ENCODE results near the gene CFAP141.
"Not testable (repeated sequence)": the region's sequence is repeated elsewhere in the genome, so short reads cannot be mapped to it uniquely, and the experiment has no call there.

Gene CFAP141

GRCh38 chr1:154206196-154206595, at the start of gene CFAP141:
Gene CFAP141 (minus strand): TSS chr1:154206333. CDS start chr1:154206307, 26 bp downstream.
- DNase-seq (ENCODE audit: low spot score) = no peak

GRCh38 chr1:154253671-154254070, 47.5 kb upstream of the CFAP141 start:
- no peak for DNase-seq (ENCODE audit: low spot score)

DNA sequence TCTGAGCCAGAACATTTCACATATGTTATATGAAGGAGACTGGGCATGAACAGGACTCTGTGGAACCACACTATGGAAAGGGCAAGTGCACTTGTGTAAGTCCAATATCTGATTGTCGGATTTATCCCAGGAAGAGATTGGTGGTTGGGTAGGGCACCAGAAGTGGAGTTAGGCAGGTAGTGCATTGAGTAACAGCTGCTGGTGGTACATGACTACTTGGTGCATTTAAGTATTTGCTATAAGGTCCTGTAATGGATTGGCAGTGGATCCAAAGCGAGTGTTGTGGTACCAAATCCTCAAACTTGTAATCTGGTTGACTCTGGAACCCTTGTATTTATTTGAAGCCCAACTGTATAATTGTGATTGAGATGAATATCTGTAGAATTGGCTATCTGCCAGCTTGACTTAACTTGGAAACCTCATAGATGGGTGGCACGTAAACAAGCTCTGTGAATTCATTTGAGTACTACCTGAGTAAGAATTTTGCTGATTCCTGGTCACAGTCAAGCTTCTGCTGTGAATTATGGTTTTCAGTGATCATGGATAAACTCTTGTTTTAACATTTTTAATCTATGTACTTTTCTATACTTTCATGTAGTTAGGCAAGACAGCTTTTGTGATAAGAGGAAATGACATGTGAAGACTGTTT, 35.7 kb upstream of the CFAP141 start:
- DNase-seq (ENCODE audit: low spot score) = no peak

DNA sequence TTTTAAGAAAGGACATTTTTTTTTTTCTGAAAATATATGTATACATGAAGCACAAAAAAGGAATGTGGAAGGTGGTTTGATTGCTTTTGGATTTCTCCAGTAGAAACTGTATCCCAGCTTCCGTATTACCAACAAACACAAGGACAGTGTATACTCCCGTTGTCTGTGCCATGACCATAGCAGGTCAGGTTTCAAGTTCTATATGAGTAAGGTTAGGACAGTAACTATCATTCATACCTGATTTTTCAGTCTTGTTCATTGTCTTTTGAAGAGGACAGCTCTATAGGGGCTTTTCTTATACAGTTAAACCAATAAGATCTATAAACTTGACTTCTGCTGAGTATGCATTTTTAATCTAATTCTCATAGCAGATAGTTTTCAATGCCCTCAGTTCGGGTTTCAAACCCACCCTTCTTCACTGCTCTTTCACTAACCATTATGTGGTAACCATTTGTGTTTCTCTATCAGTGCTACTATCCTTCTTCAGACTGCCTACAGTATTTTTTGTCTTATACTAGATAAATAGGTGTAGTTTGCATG, 34.2 kb upstream of the CFAP141 start:
- DNase-seq (ENCODE audit: low spot score) = no peak

DNA sequence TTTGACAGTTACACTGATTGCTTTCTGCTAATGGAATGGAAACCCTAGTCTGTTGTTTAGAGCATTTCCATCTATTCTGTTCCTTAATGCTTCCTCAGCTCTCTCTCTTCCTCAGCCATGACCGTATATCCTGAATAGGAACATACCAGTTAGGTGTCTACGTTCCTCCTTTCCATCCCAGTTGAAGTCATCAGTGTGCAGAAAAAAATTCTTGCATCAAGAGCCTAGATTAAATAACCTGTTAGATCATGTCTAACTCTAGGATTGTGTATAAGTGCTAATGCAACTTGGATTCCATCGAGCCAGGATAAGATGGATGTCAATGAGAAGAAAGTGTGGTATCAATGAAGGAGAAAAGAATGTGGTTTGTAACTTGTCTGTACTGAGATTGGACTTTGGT, 33.4 kb upstream of the CFAP141 start:
- DNase-seq (ENCODE audit: low spot score) = no peak

DNA sequence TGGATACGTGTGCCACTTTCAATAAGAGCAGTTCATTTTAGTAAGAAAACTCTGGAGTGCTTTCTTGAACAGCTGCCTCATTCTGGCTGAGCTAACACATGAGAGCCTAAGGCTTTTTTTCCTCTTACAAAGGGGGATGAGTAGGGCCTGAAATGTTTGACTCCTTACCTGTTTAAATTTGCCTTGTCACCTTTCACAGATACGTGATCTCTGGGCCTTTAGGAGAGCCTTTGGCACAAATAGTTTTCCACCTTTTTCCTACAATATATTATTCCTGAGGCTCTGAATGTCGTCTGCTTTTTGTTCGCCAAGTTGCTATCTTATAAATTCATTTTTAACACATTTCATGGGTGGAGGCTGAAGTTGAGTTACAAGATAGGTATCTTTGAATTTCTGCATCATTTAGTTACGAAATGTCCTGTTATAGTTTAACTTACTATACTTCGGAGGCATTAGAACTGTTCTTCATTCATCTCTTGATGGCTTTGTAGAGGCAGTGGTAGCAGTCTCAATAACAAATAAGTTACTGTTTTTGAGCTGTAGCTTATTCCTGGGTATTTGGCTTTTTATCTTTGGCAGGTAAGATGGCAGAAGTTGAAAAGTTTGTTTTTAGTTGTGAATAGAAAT, 31.9 kb upstream of the CFAP141 start:
- DNase-seq (ENCODE audit: low spot score) = no peak

DNA sequence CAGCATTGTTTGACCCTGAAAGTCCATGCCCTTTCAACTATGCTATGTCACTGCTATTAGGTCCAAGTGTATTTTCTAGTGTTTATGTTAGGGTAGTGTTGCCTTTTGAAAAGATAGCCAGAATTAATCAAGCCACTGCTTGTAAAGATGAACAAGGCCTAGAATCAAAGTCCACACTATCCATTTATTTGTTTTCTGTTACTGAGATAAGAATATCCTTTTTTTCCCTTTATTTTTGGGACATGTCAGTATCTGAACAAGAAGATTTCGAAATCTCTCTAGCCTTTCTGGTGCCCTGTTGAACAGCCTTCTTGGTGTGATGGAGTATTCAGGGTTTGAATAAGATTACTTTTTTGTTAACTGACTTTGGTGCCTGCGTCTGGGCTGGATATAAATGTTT, 31.3 kb upstream of the CFAP141 start:
- no peak for DNase-seq (ENCODE audit: low spot score)

GRCh38 chr1:154236855-154237254, 30.7 kb upstream of the CFAP141 start:
- no peak for DNase-seq (ENCODE audit: low spot score)

- not testable (repeated sequence) for DNase-seq (ENCODE audit: low spot score)
Observed at GRCh38 chr1:154233127-154233526, 27.0 kb upstream of the CFAP141 start.

DNA sequence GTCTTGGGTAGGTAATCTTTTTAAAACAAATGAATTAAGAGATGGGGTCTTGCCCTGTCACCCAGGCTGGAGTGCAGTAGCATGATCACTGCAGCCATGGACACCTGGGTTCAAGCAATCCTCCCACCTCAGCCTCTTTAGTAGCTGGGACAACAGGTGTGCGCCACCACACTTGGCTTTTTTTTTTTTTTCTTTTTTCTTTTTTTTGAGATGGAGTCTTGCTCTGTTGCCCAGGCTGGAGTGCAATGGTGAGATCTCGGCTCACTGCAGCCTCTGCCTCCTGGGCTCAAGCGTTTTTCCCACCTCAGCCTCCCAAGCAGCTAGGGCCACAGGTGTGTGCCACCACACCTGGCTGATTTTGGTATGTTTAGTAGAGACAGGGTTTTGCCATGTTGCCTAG, 25.0 kb upstream of the CFAP141 start:
- DNase-seq (ENCODE audit: low spot score) = not testable (repeated sequence)

DNA sequence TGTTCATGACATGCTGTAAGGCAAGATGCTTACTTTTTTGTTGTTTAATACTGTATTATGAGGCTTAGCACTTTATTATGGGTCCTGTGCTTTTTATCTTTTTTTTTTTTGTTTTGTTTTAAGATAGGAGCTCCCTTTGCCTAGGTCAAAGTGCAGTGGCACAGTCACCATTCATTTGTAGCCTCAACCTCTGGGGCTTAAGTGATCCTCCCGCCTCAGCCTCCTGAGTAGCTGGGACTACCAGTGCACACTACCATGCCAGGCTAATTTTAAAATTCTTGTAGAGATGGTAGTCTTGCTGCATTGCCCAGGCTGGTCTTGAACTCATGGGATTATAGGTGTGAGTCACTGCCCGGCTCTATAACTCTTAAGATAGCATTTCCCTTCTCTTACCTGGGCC, 19.2 kb upstream of the CFAP141 start:
- DNase-seq (ENCODE audit: low spot score) = no peak

DNA sequence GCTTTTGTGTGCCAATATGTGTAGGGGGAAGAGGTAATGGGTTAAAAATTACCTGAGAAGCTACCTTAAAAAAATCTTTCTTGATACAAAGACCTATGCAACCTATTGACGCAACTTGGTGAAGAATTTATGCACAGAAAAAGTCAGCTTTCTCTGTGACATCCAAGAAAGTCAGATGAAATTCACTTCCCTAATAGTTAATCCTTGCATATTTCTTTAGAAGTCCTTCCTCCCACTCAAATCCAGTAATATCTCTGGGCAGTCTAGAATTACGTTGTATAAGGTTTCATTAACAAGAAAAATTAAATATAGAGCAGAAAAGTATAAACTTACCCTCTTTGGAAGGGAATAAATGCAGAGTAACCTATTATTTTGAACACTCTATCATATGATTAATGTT, 17.5 kb upstream of the CFAP141 start:
- no peak for DNase-seq (ENCODE audit: low spot score)

- DNase-seq (ENCODE audit: low spot score) = no peak
Observed at GRCh38 chr1:154222918-154223317, 16.8 kb upstream of the CFAP141 start.

DNA sequence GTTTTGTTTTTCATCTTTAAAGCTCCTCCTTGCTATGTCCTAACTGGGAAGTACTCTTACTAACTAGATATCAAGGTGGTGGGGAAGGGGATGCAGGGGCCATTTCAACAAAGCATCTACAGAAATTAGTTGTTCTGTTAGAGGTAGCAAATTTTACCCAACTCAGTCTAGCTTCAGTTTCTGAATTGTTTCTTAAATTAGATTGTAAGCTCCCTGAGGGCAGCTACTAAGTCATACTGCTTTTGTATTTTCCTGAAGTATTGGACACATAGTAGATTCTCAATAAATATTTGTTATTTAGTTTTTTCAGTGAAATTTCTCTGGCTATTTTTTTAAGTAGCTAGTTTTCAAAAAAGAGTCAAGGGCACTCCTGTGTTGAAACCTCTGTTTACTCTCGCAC, 16.4 kb upstream of the CFAP141 start:
- DNase-seq (ENCODE audit: low spot score) = no peak

- DNase-seq (ENCODE audit: low spot score) = peak; percentile 70
Observed at GRCh38 chr1:154221278-154222001, 15.3 kb upstream of the CFAP141 start.

- DNase-seq (ENCODE audit: low spot score) = no peak
Observed at GRCh38 chr1:154220970-154221277, 14.8 kb upstream of the CFAP141 start.

DNA sequence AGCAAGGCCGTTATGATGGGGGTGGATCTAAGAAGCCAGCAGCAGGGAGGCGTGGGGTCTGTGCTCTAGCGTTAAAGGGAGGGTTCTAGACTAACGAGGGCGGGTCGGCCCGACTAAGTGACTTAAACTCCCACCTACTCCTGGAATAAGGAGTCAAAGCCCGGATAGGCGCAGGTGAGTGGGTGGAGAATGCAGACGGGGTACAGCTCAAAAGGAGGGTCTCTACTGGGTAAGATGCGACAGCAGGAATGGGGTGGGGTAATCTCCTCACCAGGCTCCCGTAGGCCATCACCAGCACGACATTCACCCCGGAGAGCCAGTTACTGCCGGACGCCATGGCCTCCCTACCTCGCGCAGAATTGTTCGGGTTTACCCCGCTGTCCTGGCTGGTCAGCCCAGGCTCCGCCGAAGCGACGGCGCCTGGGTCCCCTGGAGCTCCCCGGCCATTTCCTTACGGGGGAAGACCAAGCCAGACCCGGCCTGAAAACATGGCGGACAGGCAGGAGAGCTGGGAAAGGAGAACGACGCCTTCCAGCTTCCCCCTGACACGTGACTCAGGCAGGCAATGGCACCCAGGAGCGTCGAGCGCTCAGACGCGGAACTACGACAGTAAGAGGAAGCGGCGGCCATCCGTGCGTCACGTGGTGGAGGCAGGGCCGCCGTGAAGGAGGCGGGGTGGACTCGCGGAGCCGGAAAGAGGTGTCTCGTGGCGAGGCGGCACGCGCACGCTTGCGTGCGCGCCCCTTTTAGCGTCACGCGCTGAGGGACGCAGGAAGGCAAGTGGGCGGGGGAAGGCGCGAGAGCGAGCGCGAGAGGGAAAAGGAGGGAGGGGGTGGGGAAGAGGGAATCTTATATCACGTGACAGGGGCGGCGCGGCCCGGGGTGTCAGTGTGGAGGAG, 14.2 kb upstream of the CFAP141 start, which contains the start of gene UBAP2L:
Gene UBAP2L (plus strand): TSS at position 885 of the 899 bp plus-strand sequence. CDS start 4,169 bp downstream, outside the sequence.
- DNase-seq (ENCODE audit: low spot score) = peak; percentile 100

DNA sequence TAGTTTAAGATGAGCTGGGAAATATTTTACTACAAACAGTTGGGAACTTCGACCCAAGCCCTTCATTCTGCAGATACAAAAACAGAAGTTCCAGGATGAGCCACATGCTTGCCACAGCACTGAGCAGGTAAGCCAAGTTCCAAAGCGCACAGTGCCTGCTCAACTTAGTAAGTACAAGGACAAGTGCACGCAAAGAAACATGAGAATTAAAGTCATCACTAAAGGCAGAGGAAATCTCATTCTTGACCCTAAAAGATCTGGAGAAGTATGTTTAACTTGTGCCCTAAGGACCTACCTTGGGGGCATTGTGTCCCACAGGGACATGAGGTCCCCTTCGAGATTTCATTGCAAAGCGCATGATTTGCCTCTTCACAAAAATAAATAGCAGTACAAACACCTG, 13.4 kb upstream of the CFAP141 start:
- peak; percentile 28 for DNase-seq (ENCODE audit: low spot score)

DNA sequence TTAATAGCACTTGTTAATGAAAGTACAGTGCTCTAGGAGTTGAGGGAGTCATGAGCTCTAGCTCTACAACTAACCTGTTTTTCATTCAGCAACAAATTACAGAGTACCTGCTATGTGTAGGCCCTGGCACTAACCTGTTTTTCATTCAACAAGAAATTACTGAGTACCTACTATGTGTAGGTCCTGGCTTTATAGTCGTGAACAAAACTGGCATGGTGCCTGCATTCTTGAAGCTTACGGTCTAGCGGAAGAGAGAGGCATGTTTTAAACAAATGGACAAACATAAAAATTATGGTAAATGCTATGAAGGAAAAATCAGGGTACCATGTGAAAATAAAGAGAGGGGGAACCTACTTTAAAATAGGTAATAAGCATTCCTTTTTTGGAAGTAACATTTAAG, 12.4 kb upstream of the CFAP141 start:
- no peak for DNase-seq (ENCODE audit: low spot score)

- no peak for DNase-seq (ENCODE audit: low spot score)
Observed at GRCh38 chr1:154213274-154213673, 7.1 kb upstream of the CFAP141 start.

- DNase-seq (ENCODE audit: low spot score) = no peak
Observed at GRCh38 chr1:154212083-154212482, 6.0 kb upstream of the CFAP141 start.

Data from Ammon's horn (tissue), 1 donor.